GM19023 (cell line): ENCODE results near the gene AEBP1.
A peak's percentile ranks its signal among the peaks of the same experiment; 100 is the strongest.
"Not testable (repeated sequence)": the region's sequence is repeated elsewhere in the genome, so short reads cannot be mapped to it uniquely, and the experiment has no call there.

Experiments
- ATAC-seq: cut with Tn5 transposase; IDR thresholded peaks from one replicate; pipeline ENCODE4 v1.9.1; 2021; ENCODE audit warnings: mild to moderate bottlenecking, moderate library complexity; ENCODE audit not compliant: unreplicated experiment

The AEBP1 gene

GRCh38 chr7:44116087-44116788 is 12.1 kb downstream of the AEBP1 start:
- ATAC-seq, result no peak

- no peak for ATAC-seq
Observed at GRCh38 chr7:44116789-44117666, 12.9 kb downstream of the AEBP1 start.

GRCh38 chr7:44117801-44118429 is 13.8 kb downstream of the AEBP1 start:
- no peak for ATAC-seq

- no peak for ATAC-seq
Observed at GRCh38 chr7:44119829-44120380, 15.8 kb downstream of the AEBP1 start.

- no peak for ATAC-seq
Observed at GRCh38 chr7:44120395-44120794, 16.2 kb downstream of the AEBP1 start.

- no peak for ATAC-seq
Observed at GRCh38 chr7:44121761-44122420, 17.7 kb downstream of the AEBP1 start.

GRCh38 chr7:44122529-44122928 is 18.4 kb downstream of the AEBP1 start:
- no peak for ATAC-seq

GRCh38 chr7:44123190-44124003 is 19.3 kb downstream of the AEBP1 start, which contains the start of gene POLD2:
TSS of gene POLD2 (minus strand) at chr7:44123548. CDS start at chr7:44122053, 1,495 bp downstream.
- peak; percentile 99 for ATAC-seq

GRCh38 chr7:44124822-44125202 is 20.7 kb downstream of the AEBP1 start:
- no peak for ATAC-seq

- ATAC-seq, result not testable (repeated sequence)
Observed at GRCh38 chr7:44126574-44126973, 22.4 kb downstream of the AEBP1 start.

- ATAC-seq, result no peak
Observed at GRCh38 chr7:44127161-44127560, 23.0 kb downstream of the AEBP1 start.

- no peak for ATAC-seq
Observed at GRCh38 chr7:44128721-44129582, 24.8 kb downstream of the AEBP1 start.

- no peak for ATAC-seq
Observed at GRCh38 chr7:44131173-44132029, 27.3 kb downstream of the AEBP1 start.

GRCh38 chr7:44132039-44132438 is 27.9 kb downstream of the AEBP1 start:
- no peak for ATAC-seq

- no peak for ATAC-seq
Observed at GRCh38 chr7:44133295-44133694, 29.1 kb downstream of the AEBP1 start.

GRCh38 chr7:44134943-44135628 is 30.9 kb downstream of the AEBP1 start:
- ATAC-seq, result no peak

- no peak for ATAC-seq
Observed at GRCh38 chr7:44136731-44137130, 32.6 kb downstream of the AEBP1 start.
